WTC11 (cell line): ENCODE measurements around the gene CPA4. TPM values are rescaled to one million over a fixed set of nuclear protein-coding genes. Genes with fewer than 3 reads are reported as not detected.
A peak's percentile ranks its signal among the peaks of the same experiment; 100 is the strongest.

Experiments
- ATAC-seq: fragments of 200-7000 bp; cut with Tn5 transposase; 2 replicates; pipeline ENCODE4 v1.10.0; 2021; ENCODE audit warnings: mild to moderate bottlenecking, moderate library complexity
- CTCF ChIA-PET: fragments of 300-600 bp; sonication (Branson Sonifier 250); formaldehyde crosslinking; loops from one replicate; lab custom pipeline; 2021; ENCODE audit warnings: antibody characterized with exemption; lab: Charles Lee
- POLR2A ChIA-PET: fragments of 350-600 bp; sonication (Branson Sonifier 250); formaldehyde crosslinking; loops from one replicate; lab custom pipeline; 2021; ENCODE audit warnings: antibody characterized with exemption; lab: Charles Lee
- DNase-seq: peaks from one replicate; pipeline ENCODE4 v3.0.0; 2021; ENCODE audit warnings: low spot score
- H3K27ac Mint-ChIP-seq: 2 replicates; pipeline ENCODE4 v1.8.0; 2021; ENCODE audit warnings: mixed read lengths
- H3K27me3 Mint-ChIP-seq: 2 replicates; pipeline ENCODE4 v1.8.0; 2021; ENCODE audit warnings: low read depth, mild to moderate bottlenecking, moderate library complexity, mixed read lengths
- H3K36me3 Mint-ChIP-seq: 2 replicates; pipeline ENCODE4 v1.8.0; 2021; ENCODE audit warnings: mixed read lengths
- H3K4me1 Mint-ChIP-seq: 2 replicates; pipeline ENCODE4 v1.8.0; 2022; ENCODE audit warnings: mixed read lengths
- H3K4me3 Mint-ChIP-seq: 2 replicates; pipeline ENCODE4 v1.8.0; 2021; ENCODE audit warnings: mild to moderate bottlenecking, moderate library complexity, mixed read lengths
- H3K9me3 Mint-ChIP-seq: 2 replicates; pipeline ENCODE4 v1.8.0; 2021; ENCODE audit warnings: mixed read lengths
- ARID4B ChIP-seq: sonication (generic); formaldehyde crosslinking; IDR thresholded peaks from 2 replicates; pipeline ENCODE4 v1.8.0; 2023; ENCODE audit warnings: missing genetic modification reagents, mild to moderate bottlenecking, borderline replicate concordance
- ATF3 ChIP-seq: sonication (generic); formaldehyde crosslinking; conservative IDR thresholded peaks from 2 replicates; pipeline ENCODE4 v1.8.1; 2022; ENCODE audit warnings: mild to moderate bottlenecking, missing genetic modification reagents
- ATF6 ChIP-seq: sonication (generic); formaldehyde crosslinking; IDR thresholded peaks from 2 replicates; pipeline ENCODE4 v1.8.1; 2023; ENCODE audit warnings: mild to moderate bottlenecking, missing genetic modification reagents
- CDX4 ChIP-seq: fragments of 250-450 bp; sonication (Bioruptor Pico); IDR thresholded peaks from 2 replicates; pipeline ENCODE4 v1.9.0; 2021; ENCODE audit warnings: moderate library complexity, mild to moderate bottlenecking, inconsistent platforms, borderline replicate concordance
- ETV6 ChIP-seq: sonication (generic); formaldehyde crosslinking; IDR thresholded peaks from 2 replicates; pipeline ENCODE4 v1.8.1; 2022; ENCODE audit warnings: mild to moderate bottlenecking, missing genetic modification reagents
- FOXP1 ChIP-seq: sonication (generic); formaldehyde crosslinking; IDR thresholded peaks from 2 replicates; pipeline ENCODE4 v1.8.0; 2022; ENCODE audit warnings: missing genetic modification reagents, mild to moderate bottlenecking, moderate library complexity, borderline replicate concordance
- GTF2I ChIP-seq: fragments of 250-450 bp; sonication (Bioruptor Pico); conservative IDR thresholded peaks from 2 replicates; pipeline ENCODE4 v1.4.0; 2021; ENCODE audit warnings: mild to moderate bottlenecking
- JAZF1 ChIP-seq: fragments of 250-450 bp; sonication (Bioruptor Pico); IDR thresholded peaks from 2 replicates; pipeline ENCODE4 v1.9.0; 2021; ENCODE audit warnings: moderate library complexity, mild to moderate bottlenecking, inconsistent platforms
- MAX ChIP-seq: sonication (generic); formaldehyde crosslinking; IDR thresholded peaks from 2 replicates; pipeline ENCODE4 v1.8.0; 2022; ENCODE audit warnings: mild to moderate bottlenecking, missing genetic modification reagents
- MXD4 ChIP-seq: fragments of 250-450 bp; sonication (Bioruptor Pico); IDR thresholded peaks from 2 replicates; pipeline ENCODE4 v1.8.0; 2021; ENCODE audit warnings: mild to moderate bottlenecking, moderate library complexity, borderline replicate concordance
- MYBL2 ChIP-seq: sonication (generic); formaldehyde crosslinking; IDR thresholded peaks from 2 replicates; pipeline ENCODE4 v1.8.1; 2023; ENCODE audit warnings: mild to moderate bottlenecking, moderate library complexity, missing genetic modification reagents
- NFATC4 ChIP-seq: fragments of 250-450 bp; sonication (Bioruptor Pico); IDR thresholded peaks from 2 replicates; pipeline ENCODE4 v1.9.0; 2021; ENCODE audit warnings: mild to moderate bottlenecking
- NR3C1 ChIP-seq: sonication (generic); formaldehyde crosslinking; conservative IDR thresholded peaks from 2 replicates; pipeline ENCODE4 v1.8.1; 2023; ENCODE audit warnings: low read depth, mild to moderate bottlenecking, missing genetic modification reagents
- PRDM15 ChIP-seq: sonication (generic); formaldehyde crosslinking; IDR thresholded peaks from 2 replicates; pipeline ENCODE4 v1.8.0; 2022; ENCODE audit warnings: missing genetic modification reagents
- RELA ChIP-seq: sonication (generic); formaldehyde crosslinking; IDR thresholded peaks from 2 replicates; pipeline ENCODE4 v1.8.1; 2022; ENCODE audit warnings: missing genetic modification reagents, mild to moderate bottlenecking, borderline replicate concordance
- SMAD4 ChIP-seq: sonication (generic); formaldehyde crosslinking; IDR thresholded peaks from 2 replicates; pipeline ENCODE4 v1.8.0; 2022; ENCODE audit warnings: mild to moderate bottlenecking, missing genetic modification reagents
- TEAD1 ChIP-seq: sonication (generic); formaldehyde crosslinking; IDR thresholded peaks from 2 replicates; pipeline ENCODE4 v1.8.0; 2022; ENCODE audit warnings: mild to moderate bottlenecking, missing genetic modification reagents
- TEAD4 ChIP-seq: sonication (generic); formaldehyde crosslinking; IDR thresholded peaks from 2 replicates; pipeline ENCODE4 v1.8.0; 2022; ENCODE audit warnings: mild to moderate bottlenecking, missing genetic modification reagents
- ZBTB21 ChIP-seq: sonication (generic); formaldehyde crosslinking; IDR thresholded peaks from 2 replicates; pipeline ENCODE4 v1.8.1; 2023; ENCODE audit warnings: mild to moderate bottlenecking, missing genetic modification reagents, borderline replicate concordance
- ZMAT4 ChIP-seq: fragments of 250-450 bp; sonication (Bioruptor Pico); IDR thresholded peaks from 2 replicates; pipeline ENCODE4 v1.9.0; 2021; ENCODE audit warnings: mild to moderate bottlenecking
- ZNF121 ChIP-seq: sonication (generic); formaldehyde crosslinking; IDR thresholded peaks from 2 replicates; pipeline ENCODE4 v1.8.0; 2023; ENCODE audit warnings: missing genetic modification reagents
- ZNF317 ChIP-seq: sonication (generic); formaldehyde crosslinking; IDR thresholded peaks from 2 replicates; pipeline ENCODE4 v1.8.1; 2023; ENCODE audit warnings: low read depth, mild to moderate bottlenecking, moderate library complexity, missing genetic modification reagents, borderline replicate concordance
- ZNF396 ChIP-seq: fragments of 250-450 bp; sonication (Bioruptor Pico); IDR thresholded peaks from 2 replicates; pipeline ENCODE4 v1.8.0; 2021; ENCODE audit warnings: mild to moderate bottlenecking, moderate library complexity, borderline replicate concordance
- total RNA-seq: library from RNA; stranded (reverse); gene quantifications from 3 replicates; pipeline ENCODE4 v1.2.3, GENCODE V29; 2021

Gene CPA4
- total RNA-seq, 1 experiment from 2014 or later = not detected

- Mint-ChIP-seq H3K4me3 (peak overlapping the region; percentile 59), H3K27ac (peak overlapping the region; percentile 95), H3K36me3 (no peaks in the 10 kb centered on the region), H3K9me3 (peaks cover 8% of the 10 kb centered on the region; the same call in 1 of the 2 replicates), H3K27me3 (peaks cover 10% of the 10 kb centered on the region), H3K4me1 (peaks cover 62% of the 10 kb centered on the region)
- TF ChIP-seq NFATC4 (CRISPR knock-in tag) (no peak), ARID4B (CRISPR knock-in tag) (no peak), ZNF396 (CRISPR knock-in tag) (no peak), MAX (no peak), FOXP1 (no peak), ZMAT4 (CRISPR knock-in tag) (no peak), PRDM15 (CRISPR knock-in tag) (no peak), MXD4 (CRISPR knock-in tag) (no peak), ETV6 (CRISPR knock-in tag) (no peak), ATF6 (no peak), MYBL2 (CRISPR knock-in tag) (no peak), ZNF317 (no peak), TEAD1 (CRISPR knock-in tag) (no peak)
- CTCF ChIA-PET = interaction anchor here (1.8 kb wide), 1 partner anchor 18 kb away, joined by 3 read pairs; no protein-coding TSS in a partner anchor
- POLR2A ChIA-PET = interaction anchor here (1.0 to 2.1 kb wide), 2 partner anchors 69 to 395 kb away, joined by 3 to 10 read pairs; partner anchors contain the start of genes COPG2 and TMEM209
- DNase-seq = no peak
- no peak for ATAC-seq
These were observed 18.7 kb upstream of the CPA4 start for GRCh38 chr7:130274296-130274695.

GRCh38 chr7:130274983-130275591 is 17.9 kb upstream of the CPA4 start:
- peak; percentile 43 for ATAC-seq
- Mint-ChIP-seq H3K4me1 (peaks cover 60% of the 10 kb centered on the region), H3K4me3 (peak overlapping the region; percentile 39; the same call in 1 of the 2 replicates), H3K36me3 (no peaks in the 10 kb centered on the region), H3K27me3 (peaks cover 10% of the 10 kb centered on the region), H3K27ac (peak overlapping the region; percentile 69), H3K9me3 (peaks cover 8% of the 10 kb centered on the region; the same call in 1 of the 2 replicates)
- DNase-seq = peak; percentile 44
- ChIA-PET CTCF (interaction anchor here (1.0 to 1.8 kb wide), 2 partner anchors 19 to 167 kb away, joined by 3 read pairs; no protein-coding TSS in a partner anchor), POLR2A (no interaction called here)
- TF ChIP-seq CDX4 (no peak), NR3C1 (no peak), ZBTB21 (CRISPR knock-in tag) (no peak), RELA (no peak), TEAD4 (CRISPR knock-in tag) (no peak), SMAD4 (CRISPR knock-in tag) (no peak), GTF2I (CRISPR knock-in tag) (no peak), MXD4 (CRISPR knock-in tag) (no peak), ATF3 (CRISPR knock-in tag) (no peak), JAZF1 (CRISPR knock-in tag) (no peak), ZNF121 (CRISPR knock-in tag) (no peak), NFATC4 (CRISPR knock-in tag) (no peak)
